Measurements from ENCODE around the gene GLDN.

GLDN gene

GRCh38 chr15:51314391-51315337 is 26.8 kb upstream of the GLDN start:
- no peak for DNase-seq (ENCODE audit: low spot score)
- ChIA-PET CTCF (interaction anchor here (0.6 kb wide), 1 partner anchor 482 kb away, joined by 3 read pairs; no protein-coding TSS in a partner anchor), POLR2A (ENCODE audit: low non-redundant PET) (no interaction called here)
- TF ChIP-seq CTCF (conservative IDR thresholded peaks at IDR 0.05; ENCODE audit: low read depth), result no peak
- H3K27ac ChIP-seq, result no peak overlapping the region

GRCh38 chr15:51315726-51316125 is 25.7 kb upstream of the GLDN start:
- no peak for TF ChIP-seq CTCF (conservative IDR thresholded peaks at IDR 0.05; ENCODE audit: low read depth)
- no peak for DNase-seq (ENCODE audit: low spot score)
- H3K27ac ChIP-seq, result no peak overlapping the region
- ChIA-PET CTCF (no interaction called here), POLR2A (ENCODE audit: low non-redundant PET) (no interaction called here)

- ChIA-PET CTCF (interaction anchor here (0.6 kb wide), 1 partner anchor 1082 kb away, joined by 3 read pairs; no protein-coding TSS in a partner anchor), POLR2A (ENCODE audit: low non-redundant PET) (no interaction called here)
Measured at GRCh38 chr15:51316636-51317035, 24.8 kb upstream of the GLDN start.

GRCh38 chr15:51318382-51319150 is 22.9 kb upstream of the GLDN start:
- no peak for TF ChIP-seq CTCF (conservative IDR thresholded peaks at IDR 0.05; ENCODE audit: low read depth)
- DNase-seq (ENCODE audit: low spot score), result no peak
- CTCF ChIA-PET, result interaction anchor here (0.6 to 0.7 kb wide), 2 partner anchors 58 to 210 kb away, joined by 3 to 5 read pairs; no protein-coding TSS in a partner anchor
- POLR2A ChIA-PET (ENCODE audit: low non-redundant PET), result no interaction called here
- H3K27ac ChIP-seq, result no peak overlapping the region

More at GRCh38 chr15:51316636-51317035, 24.8 kb upstream of the GLDN start:
- no peak overlapping the region for H3K27ac ChIP-seq
- TF ChIP-seq CTCF (conservative IDR thresholded peaks at IDR 0.05; ENCODE audit: low read depth), result no peak
- DNase-seq (ENCODE audit: low spot score), result no peak

- no peak overlapping the region for H3K27ac ChIP-seq
- no peak for TF ChIP-seq CTCF (conservative IDR thresholded peaks at IDR 0.05; ENCODE audit: low read depth)
- no peak for DNase-seq (ENCODE audit: low spot score)
- ChIA-PET POLR2A (ENCODE audit: low non-redundant PET) (no interaction called here), CTCF (no interaction called here)
Measured at GRCh38 chr15:51319539-51319938, 21.9 kb upstream of the GLDN start.

GRCh38 chr15:51320843-51321242 is 20.6 kb upstream of the GLDN start:
- DNase-seq (ENCODE audit: low spot score), result no peak
- no peak for TF ChIP-seq CTCF (conservative IDR thresholded peaks at IDR 0.05; ENCODE audit: low read depth)
- ChIA-PET CTCF (no interaction called here), POLR2A (ENCODE audit: low non-redundant PET) (no interaction called here)
- H3K27ac ChIP-seq, result no peak overlapping the region

Data from RWPE1 (cell line).